ENCODE data around the gene DDX1. TPM values are rescaled to one million over a fixed set of nuclear protein-coding genes. Genes with fewer than 3 reads are reported as not detected.
A peak's percentile ranks its signal among the peaks of the same experiment; 100 is the strongest.

Gene DDX1
- total RNA-seq, 4 donors from 2014 or later: 23.8 to 93.1 (median 56.6) TPM

GRCh38 chr2:15584767-15585469 is 6.8 kb upstream of the DDX1 start:
- TF ChIP-seq POLR2A (IDR thresholded peaks at IDR 0.05): no peak
- no peak for TF ChIP-seq CTCF (IDR thresholded peaks at IDR 0.05)

DNA sequence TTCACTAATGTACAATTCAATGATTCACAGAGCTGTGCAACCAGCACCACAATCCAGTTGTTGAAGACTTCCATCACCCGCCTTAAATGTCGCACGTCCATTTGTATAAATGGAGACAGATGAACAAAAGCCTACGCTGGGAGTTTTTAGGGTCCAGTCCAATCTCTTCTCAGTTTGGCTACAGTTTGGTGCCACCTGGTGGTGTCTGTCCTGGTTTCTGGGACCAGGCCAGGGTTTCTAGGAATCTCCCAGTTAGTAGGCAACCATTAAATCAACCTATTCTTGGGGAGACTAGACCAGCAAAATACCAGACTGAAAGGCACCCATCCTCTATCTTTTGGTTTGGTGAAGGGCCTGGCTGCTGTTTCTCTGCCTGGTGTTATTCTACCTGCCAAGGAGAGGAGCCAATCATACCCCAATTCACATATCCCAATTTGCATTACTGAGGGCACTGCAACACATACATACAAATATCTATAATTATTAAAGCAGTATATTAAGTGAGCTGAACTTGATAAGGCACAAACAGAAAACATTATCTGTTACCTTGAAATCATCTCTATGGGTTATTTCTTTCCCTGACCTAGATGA is 3.2 kb upstream of the DDX1 start:
- peak; percentile 15 to 17 for DNase-seq
- TF ChIP-seq POLR2A (IDR thresholded peaks at IDR 0.05): no peak
- TF ChIP-seq CTCF (IDR thresholded peaks at IDR 0.05): peak in 2 of 4 experiments; percentile 5 to 13
- Histone ChIP-seq H3K4me3 (no peak overlapping the region), H3K36me3 (no peaks in the 10 kb centered on the region), H3K27ac (no peak overlapping the region), H3K4me1 (no peaks in the 10 kb centered on the region), H3K9me3 (no peaks in the 10 kb centered on the region), H3K27me3 (no peaks in the 10 kb centered on the region)
- intact Hi-C loops (cut with DNase I; ENCODE audit: low total_unique reads): no loop called here

More at GRCh38 chr2:15584767-15585469, 6.8 kb upstream of the DDX1 start:
- no peak overlapping the region for H3K4me3 ChIP-seq
- H3K27ac ChIP-seq: no peak overlapping the region
- H3K36me3 ChIP-seq: no peaks in the 10 kb centered on the region
- H3K9me3 ChIP-seq: no peaks in the 10 kb centered on the region
- intact Hi-C loops (cut with DNase I; ENCODE audit: low total_unique reads): no loop called here
- H3K4me1 ChIP-seq: no peaks in the 10 kb centered on the region
- no peaks in the 10 kb centered on the region for H3K27me3 ChIP-seq
- no peak for DNase-seq

DNA sequence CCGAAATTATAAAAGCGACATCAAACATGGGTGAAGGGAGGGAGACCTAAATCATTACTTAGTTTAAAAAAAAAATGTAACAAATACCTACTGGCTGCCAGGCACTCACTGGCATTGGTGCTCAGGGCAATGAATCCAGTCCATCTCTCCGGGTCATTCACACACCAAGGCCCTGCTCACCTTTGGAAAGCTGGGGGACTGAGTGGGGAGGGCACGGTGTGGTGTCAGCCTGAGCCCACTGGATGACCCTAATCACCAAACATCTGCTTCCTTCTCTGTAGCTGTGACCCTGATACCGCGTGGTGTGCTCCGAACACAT is 336 bp upstream of the DDX1 start:
- Histone ChIP-seq H3K36me3 (no peaks in the 10 kb centered on the region), H3K4me3 (peak overlapping the region; percentile 80 to 87), H3K27me3 (no peaks in the 10 kb centered on the region), H3K27ac (peak overlapping the region; percentile 79 to 92), H3K4me1 (no peaks in the 10 kb centered on the region), H3K9me3 (no peaks in the 10 kb centered on the region)
- intact Hi-C loops (cut with DNase I; ENCODE audit: low total_unique reads): no loop called here
- DNase-seq: no peak
- TF ChIP-seq POLR2A (IDR thresholded peaks at IDR 0.05): no peak
- peak in 1 of 4 experiments; percentile 2 for TF ChIP-seq CTCF (IDR thresholded peaks at IDR 0.05)

- intact Hi-C loops (cut with DNase I; ENCODE audit: low total_unique reads): no loop called here
- no peak for DNase-seq
- peak overlapping the region in 1 of 2 donors; percentile 87 for H3K4me3 ChIP-seq
- H3K9me3 ChIP-seq: no peaks in the 10 kb centered on the region
- no peaks in the 10 kb centered on the region for H3K36me3 ChIP-seq
- TF ChIP-seq POLR2A (IDR thresholded peaks at IDR 0.05) (no peak), CTCF (IDR thresholded peaks at IDR 0.05) (no peak)
- no peaks in the 10 kb centered on the region for H3K4me1 ChIP-seq
- H3K27me3 ChIP-seq: no peaks in the 10 kb centered on the region
- no peak overlapping the region for H3K27ac ChIP-seq
Measured at GRCh38 chr2:15593327-15593705, 1.6 kb downstream of the DDX1 start.

Data from uterus (tissue), 4 donors.